Transverse colon (tissue), 4 donors: ENCODE results near the gene HSPA1L. TPM values are rescaled to one million over a fixed set of nuclear protein-coding genes. Genes with fewer than 3 reads are reported as not detected.
A peak's percentile ranks its signal among the peaks of the same experiment; 100 is the strongest.
"Not testable (repeated sequence)": the region's sequence is repeated elsewhere in the genome, so short reads cannot be mapped to it uniquely, and the experiment has no call there.

Experiments
- DNase-seq: peaks from one replicate; pipeline ENCODE4 v3.0.0-alpha.2; 2019
- H3K27ac ChIP-seq, 4 donors: fragments of 200-600 bp; sonication (generic); 2 replicates each; pipeline ENCODE4 v1.5.1; 2016 to 2018; ENCODE audit warnings: inconsistent platforms in 4 of 4
- H3K27me3 ChIP-seq: fragments of 200-600 bp; sonication (generic); 2 replicates; pipeline ENCODE4 v1.5.1; 2017; ENCODE audit warnings: inconsistent platforms
- H3K36me3 ChIP-seq, 4 donors: fragments of 200-600 bp; sonication (generic); 2 replicates each; pipeline ENCODE4 v1.5.1; 2017 to 2019; ENCODE audit warnings: inconsistent platforms in 4 of 4
- H3K4me1 ChIP-seq, 4 donors: fragments of 200-600 bp; sonication (generic); 2 replicates each; pipeline ENCODE4 v1.5.1; 2017 to 2020; ENCODE audit warnings: inconsistent platforms in 4 of 4
- H3K4me3 ChIP-seq, 4 donors: fragments of 200-600 bp; sonication (generic); 1 replicate in 1 of 4; 2 replicates in 3 of 4; pipeline versions ENCODE4 v1.5.1 to v1.6.1; 2017 to 2019; ENCODE audit warnings: inconsistent platforms in 4 of 4
- H3K9me3 ChIP-seq, 2 donors: fragments of 200-600 bp; sonication (generic); 2 replicates each; pipeline ENCODE4 v1.5.1; 2017 to 2019; ENCODE audit warnings: inconsistent platforms in 2 of 2
- CTCF ChIP-seq, 5 experiments: fragments of 200-600 bp in 3 of 5; fragments of 450-650 bp in 2 of 5; sonication (generic) in 3 of 5; IDR thresholded peaks; 1 replicate in 2 of 5; 2 replicates in 3 of 5; pipeline ENCODE4 v1.5.1; 2016 to 2017; ENCODE audit warnings: antibody characterized with exemption in 5 of 5, inconsistent platforms in 3 of 5, mild to moderate bottlenecking in 2 of 5, moderate library complexity in 1 of 5
- EP300 ChIP-seq: sonication (generic); formaldehyde crosslinking; IDR thresholded peaks from one replicate; pipeline ENCODE4 v1.6.1; 2017; ENCODE audit warnings: antibody characterized with exemption, low read depth
- POLR2A ChIP-seq: fragments of 450-650 bp; IDR thresholded peaks from one replicate; pipeline ENCODE4 v1.6.1; 2016; ENCODE audit warnings: antibody characterized with exemption, mild to moderate bottlenecking, moderate library complexity
- POLR2AphosphoS5 ChIP-seq, 3 donors: sonication (generic); formaldehyde crosslinking; IDR thresholded peaks; one replicate each; pipeline ENCODE4 v1.6.1; 2016; ENCODE audit warnings: antibody characterized with exemption in 3 of 3
- WGBS, 2 donors: methylation state at CpG; one replicate each; pipeline ENCODE4 v1.1.5; 2018; ENCODE audit warnings: low coverage in 1 of 2; 5-methylcytosine and 5-hydroxymethylcytosine counted together
- in situ Hi-C, 4 donors: fragments of 200-750 bp; cut with MboI; loops; one replicate each; pipeline versions ENCODE4 v1.15.0 to v1.15.1; 2017; ENCODE audit warnings: low sequenced_read_pairs in 3 of 4, low pct_ligation_motif_present in 1 of 4, low pct_unique_long_range_greater_than_20kb in 1 of 4
- intact Hi-C: fragments of 100-400 bp; cut with DNase I; formaldehyde crosslinking; loops from one replicate; pipeline ENCODE4 v1.15.1; 2023; ENCODE audit warnings: low total_unique reads
- total RNA-seq, 4 donors: library from RNA; depleted of rRNA; stranded (reverse); fragments of >200 nt; gene quantifications; one replicate each; pipeline ENCODE4 v1.1.0, GENCODE V29; 2016

The HSPA1L gene
- total RNA-seq, 4 donors from 2014 or later: 0.64 to 0.68 TPM; not detected in 2

DNA sequence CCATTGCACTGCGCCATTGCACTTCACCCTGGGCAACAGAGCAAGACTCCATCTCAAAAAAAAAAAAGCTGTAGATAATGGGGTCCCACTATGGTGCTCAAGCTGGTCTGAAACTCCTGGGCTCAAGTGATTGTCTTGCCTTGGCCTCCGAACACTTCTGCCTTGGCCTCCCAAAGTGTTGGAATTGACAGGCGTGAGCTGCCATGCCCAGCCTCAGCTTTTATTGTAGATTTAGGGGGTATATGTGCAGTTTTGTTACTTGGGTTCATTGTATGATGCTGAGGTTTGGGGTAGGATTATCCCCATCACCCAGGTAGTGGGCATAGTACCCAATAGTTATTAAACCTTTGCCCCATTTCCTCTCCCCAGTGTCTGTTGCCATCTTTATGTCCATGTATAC, 23.9 kb upstream of the HSPA1L start:
- Histone ChIP-seq H3K4me1 (peaks cover 10 to 45% (median 37%) of the 10 kb centered on the region in 4 donors), H3K9me3 (no peaks in the 10 kb centered on the region), H3K27ac (no peak overlapping the region), H3K36me3 (peaks cover 0 to 36% (median 18%) of the 10 kb centered on the region in 4 donors), H3K27me3 (no peaks in the 10 kb centered on the region), H3K4me3 (no peak overlapping the region)
- intact Hi-C loops (loop anchor here (10.0 kb wide), 1 partner anchor 154 kb away; the partner anchor contains the start of gene LY6G5C), in situ Hi-C loops (no loop called here)
- TF ChIP-seq POLR2A (no peak), POLR2AphosphoS5 (IDR thresholded peaks at IDR 0.05) (no peak), EP300 (no peak), CTCF (IDR thresholded peaks at IDR 0.05) (no peak)
- DNase-seq: no peak
- WGBS, 2 donors: 97 to 100% methylated on average over 1 to 3 of the region's 3 CpGs

DNA sequence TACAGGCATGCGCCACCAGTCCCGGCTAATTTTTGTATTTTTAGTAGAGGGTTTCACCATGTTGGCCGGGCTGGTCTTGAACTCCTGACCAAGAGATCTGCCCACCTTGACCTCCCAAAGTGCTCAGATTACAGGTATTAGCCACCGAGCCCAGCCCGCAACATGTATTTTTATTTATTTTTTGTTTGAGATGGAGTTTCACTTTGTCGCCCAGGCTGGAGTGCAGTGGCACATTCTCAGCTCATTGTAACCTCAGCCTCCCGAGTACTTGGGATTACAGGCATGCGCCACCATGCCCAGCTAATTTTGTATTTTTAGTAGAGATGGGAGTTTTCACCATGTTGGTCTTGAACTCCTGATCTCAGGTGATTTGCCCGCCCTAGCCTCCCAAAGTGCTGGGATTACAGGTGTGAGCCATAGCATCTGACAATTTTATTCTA, 23.1 kb upstream of the HSPA1L start:
- H3K4me3 ChIP-seq, H3K9me3 ChIP-seq, in situ Hi-C loops, H3K27me3 ChIP-seq, DNase-seq: not testable (repeated sequence)
- Histone ChIP-seq H3K27ac (peak overlapping the region in 2 of 4 donors; percentile 93 to 98), H3K36me3 (peaks cover 0 to 36% (median 18%) of the 10 kb centered on the region in 4 donors), H3K4me1 (peaks cover 16 to 54% (median 44%) of the 10 kb centered on the region in 4 donors)
- 82 to 83% methylated on average over 7 to 9 of the region's 9 CpGs for WGBS, 2 donors
- intact Hi-C loops: loop anchor here (10.0 kb wide), 1 partner anchor 153 kb away; the partner anchor contains the start of gene LY6G5C

GRCh38 chr6:31837369-31838113, 22.5 kb upstream of the HSPA1L start:
- peak; percentile 58 for DNase-seq
- Histone ChIP-seq H3K27me3 (no peaks in the 10 kb centered on the region), H3K27ac (peak overlapping the region; percentile 93 to 99 (median 97)), H3K36me3 (peaks cover 0 to 36% (median 18%) of the 10 kb centered on the region in 4 donors), H3K4me1 (peaks cover 18 to 59% (median 49%) of the 10 kb centered on the region in 4 donors), H3K9me3 (no peaks in the 10 kb centered on the region), H3K4me3 (peak overlapping the region in 1 of 4 donors; percentile 91)
- in situ Hi-C loops (no loop called here), intact Hi-C loops (loop anchor here (10.0 kb wide), 1 partner anchor 153 kb away; the partner anchor contains the start of gene LY6G5C)
- TF ChIP-seq EP300: no peak
- peak in 1 of 3 donors; percentile 18 for TF ChIP-seq POLR2AphosphoS5 (IDR thresholded peaks at IDR 0.05)
- no peak for TF ChIP-seq POLR2A
- peak in 1 of 5 experiments; percentile 9 for TF ChIP-seq CTCF (IDR thresholded peaks at IDR 0.05)
- 0 to 29% methylated on average over 1 of the region's 1 CpG for WGBS, 2 donors

DNA sequence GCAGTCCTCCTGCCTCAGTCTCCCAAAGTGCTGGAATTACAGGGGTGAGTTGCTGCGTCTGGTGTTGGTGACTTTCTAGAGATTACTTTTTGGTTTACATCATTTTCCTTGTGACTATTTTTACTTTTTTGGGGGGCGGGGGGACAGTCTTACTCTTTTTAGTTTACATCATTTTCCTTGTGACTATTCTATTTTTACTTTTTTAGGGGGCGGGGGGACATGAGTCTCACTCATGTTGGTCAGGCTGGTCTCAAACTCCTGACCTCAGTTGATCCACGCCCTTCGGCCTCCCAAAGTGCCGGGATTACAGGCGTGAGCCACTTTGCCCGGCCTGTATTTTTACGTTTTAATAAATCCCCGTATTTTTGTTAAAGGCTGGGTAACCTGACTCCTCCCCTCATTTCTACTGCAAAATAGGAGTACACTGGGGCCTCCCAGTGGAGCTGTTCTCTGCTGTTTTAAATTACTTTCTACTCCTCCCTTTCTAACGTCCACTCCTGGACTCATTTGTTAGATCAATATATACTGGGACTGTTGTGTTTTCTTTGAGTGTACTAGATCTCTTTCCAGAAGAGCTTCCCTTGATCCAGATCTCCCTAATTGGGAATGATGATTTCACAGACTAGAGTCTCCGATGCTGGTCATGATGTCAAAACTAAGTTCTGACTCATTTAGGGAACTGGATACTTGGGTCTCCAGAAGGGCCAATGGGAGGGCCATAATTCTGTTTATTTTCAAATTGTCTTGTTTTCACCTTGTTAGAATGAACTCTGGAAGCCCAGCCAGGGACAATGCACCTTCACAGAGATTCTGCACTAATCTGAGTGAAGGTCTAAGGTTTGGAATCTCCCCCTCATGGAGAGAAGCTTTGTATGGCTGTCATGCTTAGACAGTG, 21.6 kb upstream of the HSPA1L start:
- no peak for TF ChIP-seq EP300
- no peak for TF ChIP-seq CTCF (IDR thresholded peaks at IDR 0.05)
- no peak for TF ChIP-seq POLR2AphosphoS5 (IDR thresholded peaks at IDR 0.05)
- TF ChIP-seq POLR2A: no peak
- Histone ChIP-seq H3K4me1 (peaks cover 19 to 67% (median 52%) of the 10 kb centered on the region in 4 donors), H3K27ac (peak overlapping the region; percentile 93 to 99 (median 97)), H3K4me3 (peak overlapping the region in 2 of 4 donors; percentile 76 to 91), H3K9me3 (no peaks in the 10 kb centered on the region), H3K36me3 (peaks cover 0 to 36% (median 18%) of the 10 kb centered on the region in 4 donors), H3K27me3 (no peaks in the 10 kb centered on the region)
- WGBS, 2 donors: 8 to 24% methylated on average over 10 to 12 of the region's 12 CpGs
- in situ Hi-C loops: no loop called here
- DNase-seq: no peak
- intact Hi-C loops: loop anchor here (10.0 kb wide), 1 partner anchor 152 kb away; the partner anchor contains the start of gene LY6G5C
